HG02938 (cell line): ENCODE data around the gene NR2C2.

Experiments
- ATAC-seq: cut with Tn5 transposase; IDR thresholded peaks from one replicate; pipeline ENCODE4 v1.9.1; 2021; ENCODE audit warnings: mild to moderate bottlenecking, moderate library complexity; ENCODE audit not compliant: unreplicated experiment

NR2C2 gene

DNA sequence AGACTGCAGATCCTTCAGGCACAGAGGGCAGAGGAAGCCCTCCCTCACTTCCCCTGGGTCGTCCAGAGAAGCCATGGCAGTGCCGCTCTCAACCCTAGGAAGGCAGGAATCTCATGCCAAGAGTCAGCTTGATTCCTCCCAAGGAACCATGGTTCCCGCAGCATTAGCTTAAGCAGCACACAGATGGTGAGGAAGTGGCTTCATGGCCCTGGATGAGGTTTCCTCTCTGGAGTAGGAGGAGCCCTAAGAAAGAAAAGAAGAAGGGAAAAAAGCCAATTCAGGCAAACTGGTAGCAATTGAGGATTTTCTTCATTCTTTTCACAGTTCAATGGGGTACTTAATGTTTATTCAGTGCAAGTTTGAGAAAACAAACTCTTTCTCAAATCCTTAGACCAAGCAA is 148.7 kb downstream of the NR2C2 start:
- no peak for ATAC-seq

DNA sequence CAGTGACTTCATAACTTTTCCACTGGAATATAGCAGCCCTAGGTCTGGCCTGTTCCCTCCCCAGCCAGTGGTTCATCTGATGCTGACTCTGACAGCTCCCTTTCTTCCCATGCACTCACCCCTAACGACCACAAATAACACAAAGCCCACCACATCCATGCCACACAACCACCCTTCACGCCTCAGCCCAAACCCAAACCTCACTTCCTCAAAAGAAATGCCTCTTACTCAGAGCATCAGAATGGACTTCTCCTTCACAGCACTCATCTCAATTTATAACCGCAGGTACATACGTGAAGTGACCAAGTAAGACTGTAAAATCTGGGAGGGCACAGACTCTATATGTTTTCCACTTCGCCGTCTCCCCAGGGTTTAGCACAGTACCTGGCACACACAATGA is 150.5 kb downstream of the NR2C2 start:
- ATAC-seq, result no peak
